HepG2 (cell line): ENCODE data around the gene PLXNB2. TPM values are rescaled to one million over a fixed set of nuclear protein-coding genes. Genes with fewer than 3 reads are reported as not detected.

Experiments used
- ATF5 ChIP-seq: sonication (generic); formaldehyde crosslinking; IDR thresholded peaks from 2 replicates; pipeline ENCODE4 v1.4.0; 2020; ENCODE audit warnings: mild to moderate bottlenecking, low read depth, missing genetic modification reagents
- HNF1A ChIP-seq, 2 experiments: sonication (generic) in 1 of 2; formaldehyde crosslinking in 1 of 2; IDR thresholded peaks; 2 replicates each; pipeline versions ENCODE4 v1.4.0 to v1.6.1; 2016 to 2020; ENCODE audit warnings: borderline replicate concordance in 1 of 2, low read depth in 1 of 2, mild to moderate bottlenecking in 1 of 2, missing genetic modification reagents in 1 of 2
- HOXA3 ChIP-seq: sonication (generic); formaldehyde crosslinking; IDR thresholded peaks from 2 replicates; pipeline ENCODE4 v1.5.0; 2020; ENCODE audit warnings: missing genetic modification reagents
- KLF13 ChIP-seq: sonication (generic); formaldehyde crosslinking; IDR thresholded peaks from 2 replicates; pipeline ENCODE4 v1.4.0; 2020; ENCODE audit warnings: mild to moderate bottlenecking, missing genetic modification reagents
- KLF15 ChIP-seq: sonication (generic); formaldehyde crosslinking; IDR thresholded peaks from 2 replicates; pipeline ENCODE4 v1.8.1; 2023; ENCODE audit warnings: borderline replicate concordance, mild to moderate bottlenecking, inconsistent platforms, missing genetic modification reagents, mixed read lengths
- MED1 ChIP-seq: sonication (generic); formaldehyde crosslinking; IDR thresholded peaks from 2 replicates; pipeline ENCODE4 v1.4.0; 2020; ENCODE audit warnings: missing genetic modification reagents
- RXRA ChIP-seq: sonication (generic); formaldehyde crosslinking; IDR thresholded peaks from 2 replicates; pipeline ENCODE4 v1.5.1; 2020; ENCODE audit warnings: missing genetic modification reagents
- SKI ChIP-seq: fragments of 450-650 bp; IDR thresholded peaks from one replicate; pipeline ENCODE4 v1.6.1; 2018; ENCODE audit warnings: mild to moderate bottlenecking; ENCODE audit not compliant: partially characterized antibody
- SYNCRIP ChIP-seq: fragments of 200-400 bp; formaldehyde crosslinking; IDR thresholded peaks from 2 replicates; pipeline ENCODE4 v1.6.1; 2018; ENCODE audit warnings: mild to moderate bottlenecking, low read depth, low read length; ENCODE audit not compliant: insufficient read depth
- THAP11 ChIP-seq: IDR thresholded peaks from 2 replicates; pipeline ENCODE4 v1.6.1; 2016; ENCODE audit warnings: missing biosample characterization, missing genetic modification reagents
- UBTF ChIP-seq: sonication (generic); formaldehyde crosslinking; IDR thresholded peaks from 2 replicates; pipeline ENCODE4 v1.4.0; 2020; ENCODE audit warnings: mild to moderate bottlenecking, missing genetic modification reagents
- ZFP90 ChIP-seq: sonication (generic); formaldehyde crosslinking; IDR thresholded peaks from 2 replicates; pipeline ENCODE4 v1.8.0; 2022; ENCODE audit warnings: missing genetic modification reagents, mild to moderate bottlenecking, inconsistent platforms, borderline replicate concordance
- ZNF10 ChIP-seq: sonication (generic); formaldehyde crosslinking; IDR thresholded peaks from 2 replicates; pipeline ENCODE4 v1.4.0; 2020; ENCODE audit warnings: mild to moderate bottlenecking, low read depth, missing genetic modification reagents, borderline replicate concordance
- ZNF253 ChIP-seq: sonication (generic); formaldehyde crosslinking; IDR thresholded peaks from 2 replicates; pipeline ENCODE4 v1.8.0; 2022; ENCODE audit warnings: mild to moderate bottlenecking, missing genetic modification reagents, borderline replicate concordance
- ZNF354B ChIP-seq: sonication (generic); formaldehyde crosslinking; IDR thresholded peaks from 2 replicates; pipeline ENCODE4 v1.8.0; 2022; ENCODE audit warnings: mild to moderate bottlenecking, missing genetic modification reagents
- ZNF383 ChIP-seq: sonication (generic); formaldehyde crosslinking; IDR thresholded peaks from 2 replicates; pipeline ENCODE4 v1.4.0; 2020; ENCODE audit warnings: missing genetic modification reagents, mild to moderate bottlenecking, borderline replicate concordance
- ZNF44 ChIP-seq: sonication (generic); formaldehyde crosslinking; IDR thresholded peaks from 2 replicates; pipeline ENCODE4 v1.5.1; 2020; ENCODE audit warnings: mild to moderate bottlenecking, missing genetic modification reagents
- ZNF451 ChIP-seq: sonication (generic); formaldehyde crosslinking; IDR thresholded peaks from 2 replicates; pipeline ENCODE4 v1.5.0; 2020; ENCODE audit warnings: mild to moderate bottlenecking, missing genetic modification reagents
- ZNF530 ChIP-seq: sonication (generic); formaldehyde crosslinking; IDR thresholded peaks from 2 replicates; pipeline ENCODE4 v1.5.0; 2020; ENCODE audit warnings: low read depth, mild to moderate bottlenecking, missing genetic modification reagents
- ZNF607 ChIP-seq: sonication (generic); formaldehyde crosslinking; IDR thresholded peaks from 2 replicates; pipeline ENCODE4 v1.5.1; 2020; ENCODE audit warnings: missing genetic modification reagents, mild to moderate bottlenecking, borderline replicate concordance
- ZNF766 ChIP-seq: sonication (generic); formaldehyde crosslinking; IDR thresholded peaks from 2 replicates; pipeline ENCODE4 v1.5.0; 2020; ENCODE audit warnings: missing genetic modification reagents, borderline replicate concordance
- polyA plus RNA-seq, 8 experiments: library from polyadenylated mRNA; depleted of rRNA in 3 of 8; stranded (reverse) in 7 of 8; unstranded in 1 of 8; fragments of >200 nt; fragmentation: Illumina TruSeq in 4 of 8; extraction: Trizol in 4 of 8; gene quantifications; 2 replicates each; pipeline versions ENCODE4 v1.2.1 to v1.2.3, GENCODE V29; 2011 to 2016; ENCODE audit warnings: low read depth in 4 of 8, missing spikeins in 1 of 8, mixed read lengths in 1 of 8; ENCODE audit not compliant: insufficient read depth in 1 of 8
- total RNA-seq, 5 experiments: library from RNA; depleted of rRNA; stranded (reverse); fragments of >200 nt; fragmentation: Illumina TruSeq; extraction: Trizol; gene quantifications; 2 replicates each; pipeline ENCODE4 v1.2.3, GENCODE V29; 2016; ENCODE audit warnings: low read depth in 1 of 5
- TF ChIP-seq, protein P1 (sequence below): sonication (generic); formaldehyde crosslinking; IDR thresholded peaks from 2 replicates; pipeline ENCODE4 v1.5.0; 2020; ENCODE audit warnings: missing genetic modification reagents

PLXNB2 gene
- total and polyA plus RNA-seq, 2 of the 13 experiments (the other 11 are each of a cell fraction or from before 2014, with no cell fraction given), result 32.6 to 68.9 TPM

- TF ChIP-seq ATF5, result no peak
- TF ChIP-seq ZNF10 (CRISPR knock-in tag), result no peak
- TF ChIP-seq ZNF530 (CRISPR knock-in tag), result no peak
- no peak for TF ChIP-seq ZNF44 (CRISPR knock-in tag)
- TF ChIP-seq MED1 (CRISPR knock-in tag), result peak; percentile 42; the same call in 1 of the 2 replicates
- TF ChIP-seq ZFP90 (CRISPR knock-in tag), result no peak
- TF ChIP-seq ZNF607 (CRISPR knock-in tag), result no peak
- TF ChIP-seq SKI, result no peak
- no peak for TF ChIP-seq ZNF451 (CRISPR knock-in tag)
- TF ChIP-seq KLF13 (CRISPR knock-in tag), result no peak
- TF ChIP-seq RXRA (CRISPR knock-in tag), result no peak
- TF ChIP-seq, protein P1, sequence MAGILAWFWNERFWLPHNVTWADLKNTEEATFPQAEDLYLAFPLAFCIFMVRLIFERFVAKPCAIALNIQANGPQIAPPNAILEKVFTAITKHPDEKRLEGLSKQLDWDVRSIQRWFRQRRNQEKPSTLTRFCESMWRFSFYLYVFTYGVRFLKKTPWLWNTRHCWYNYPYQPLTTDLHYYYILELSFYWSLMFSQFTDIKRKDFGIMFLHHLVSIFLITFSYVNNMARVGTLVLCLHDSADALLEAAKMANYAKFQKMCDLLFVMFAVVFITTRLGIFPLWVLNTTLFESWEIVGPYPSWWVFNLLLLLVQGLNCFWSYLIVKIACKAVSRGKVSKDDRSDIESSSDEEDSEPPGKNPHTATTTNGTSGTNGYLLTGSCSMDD (CRISPR knock-in tag), result no peak
- TF ChIP-seq HNF1A (IDR thresholded peaks at IDR 0.05; ENCODE audit: low read depth), result no peak
- TF ChIP-seq HNF1A (CRISPR knock-in tag; IDR thresholded peaks at IDR 0.05; ENCODE audit: borderline replicate concordance), result no peak
- TF ChIP-seq UBTF (CRISPR knock-in tag), result peak; percentile 17; the same call in 1 of the 2 replicates
- no peak for TF ChIP-seq ZNF383 (CRISPR knock-in tag)
- TF ChIP-seq ZNF253, result no peak
- no peak for TF ChIP-seq ZNF766 (CRISPR knock-in tag)
- no peak for TF ChIP-seq ZNF354B
- TF ChIP-seq KLF15 (CRISPR knock-in tag), result no peak
- TF ChIP-seq THAP11 (CRISPR knock-in tag), result peak; percentile 49; the same call in 1 of the 2 replicates
- no peak for TF ChIP-seq SYNCRIP
- TF ChIP-seq HOXA3, result 0 out of 2 replicates have a peak, but pooled peaks have one; percentile 41
Measured at GRCh38 chr22:50341977-50342650, 34.7 kb upstream of the PLXNB2 start (continued).
